K562 (cell line): ENCODE data around the gene CUX1. TPM values are rescaled to one million over a fixed set of nuclear protein-coding genes. Genes with fewer than 3 reads are reported as not detected.

Experiments
- ATAC-seq: fragments of 200-7000 bp; cut with Tn5 transposase; 3 replicates; pipeline ENCODE4 v1.9.1; 2020; ENCODE audit warnings: moderate library complexity
- BruUV-seq: library from RNA; stranded (reverse); fragments of 400-500 nt; replicated peaks from 2 replicates; lab custom pipeline; 2021; lab: Mats Ljungman, UMichigan
- CTCF ChIA-PET: fragments of 300-600 bp; formaldehyde crosslinking; extraction: SDS; loops from one replicate; lab custom pipeline; 2021; ENCODE audit warnings: low intra/inter-chr PET ratio; lab: Yijun Ruan, JAX
- POLR2A ChIA-PET: fragments of 300-600, 350-650 bp; sonication (Branson Sonifier 250); formaldehyde crosslinking; extraction: SDS; loops from one replicate; lab custom pipeline; 2021; ENCODE audit warnings: antibody characterized with exemption, inconsistent platforms; lab: Yijun Ruan, JAX
- DNase-seq, 4 experiments: peaks; one replicate each; pipeline versions ENCODE4 v3.0.0 to v3.0.0-alpha.2; 2011 to 2018; ENCODE audit warnings: low spot score in 3 of 4, mixed read lengths in 3 of 4; ENCODE audit errors: extremely low read depth in 1 of 4
- FAIRE-seq: peaks from 2 replicates; lab custom pipeline; 2011; peaks lifted over from hg19 to GRCh38; lab: Jason Lieb, UNC
- H2AFZ ChIP-seq: 2 replicates; pipeline ENCODE4 v1.6.0; 2011; ENCODE audit warnings: low read depth, low read length, control low read depth, inconsistent platforms
- H3K27ac ChIP-seq: fragments of 200-600 bp; 3 replicates; pipeline ENCODE4 v1.8.0; 2011; ENCODE audit warnings: low read depth, mild to moderate bottlenecking, control low read depth, inconsistent platforms, low read length, moderate library complexity, mixed read lengths; ENCODE audit errors: extremely low read depth
- H3K27me3 ChIP-seq, 2 experiments: fragments of 300-600 bp in 1 of 2; 2 replicates in 1 of 2; 3 replicates in 1 of 2; pipeline versions ENCODE4 v1.6.0 to v1.8.0; 2011; ENCODE audit warnings: inconsistent platforms in 2 of 2, low read length in 2 of 2, mild to moderate bottlenecking in 1 of 2, mixed read lengths in 1 of 2, moderate library complexity in 1 of 2; ENCODE audit not compliant: control insufficient read depth in 2 of 2, insufficient read depth in 2 of 2
- H3K36me3 ChIP-seq: fragments of 300-600 bp; 3 replicates; pipeline ENCODE4 v1.8.0; 2011; ENCODE audit warnings: mild to moderate bottlenecking, low read length, inconsistent platforms; ENCODE audit not compliant: control insufficient read depth, insufficient read depth
- H3K4me1 ChIP-seq, 2 experiments: fragments of 200-600 bp in 1 of 2; replicated peaks in 1 of 2; 2 replicates in 1 of 2; 3 replicates in 1 of 2; pipeline versions ENCODE4 v1.5.1 to v1.8.0; 2011; ENCODE audit warnings: inconsistent platforms in 2 of 2, low read length in 2 of 2, mild to moderate bottlenecking in 1 of 2, mixed read lengths in 1 of 2, moderate library complexity in 1 of 2; ENCODE audit not compliant: control insufficient read depth in 2 of 2, insufficient read depth in 2 of 2
- H3K4me2 ChIP-seq: 2 replicates; pipeline ENCODE4 v1.6.1; 2011; ENCODE audit warnings: low read length, control low read depth, inconsistent platforms, mixed read lengths; ENCODE audit not compliant: insufficient read depth
- H3K4me3 ChIP-seq: fragments of 200-600 bp; sonication (generic), shearing (Covaris generic); 2 replicates; pipeline ENCODE4 v1.5.1; 2016; ENCODE audit warnings: control low read depth, inconsistent platforms
- H3K79me2 ChIP-seq: fragments of 200-600 bp; 3 replicates; pipeline ENCODE4 v1.8.0; 2011; ENCODE audit warnings: low read length, inconsistent platforms; ENCODE audit not compliant: control insufficient read depth, insufficient read depth
- H3K9ac ChIP-seq, 2 experiments: 2 replicates each; pipeline versions ENCODE4 v1.6.0 to v1.6.1; 2011; ENCODE audit warnings: low read depth in 2 of 2, low read length in 2 of 2, control low read depth in 1 of 2, inconsistent platforms in 1 of 2, mild to moderate bottlenecking in 1 of 2, mixed read lengths in 1 of 2; ENCODE audit not compliant: insufficient read depth in 1 of 2
- H3K9me1 ChIP-seq: one replicate; pipeline ENCODE4 v1.6.0; 2011; ENCODE audit warnings: inconsistent platforms, mild to moderate bottlenecking, low read length, moderate library complexity; ENCODE audit not compliant: control insufficient read depth, insufficient read depth
- H3K9me3 ChIP-seq: replicated peaks from 2 replicates; pipeline ENCODE4 v1.5.1; 2011; ENCODE audit warnings: low read depth, low read length, inconsistent platforms; ENCODE audit not compliant: control insufficient read depth, insufficient read depth
- H4K20me1 ChIP-seq: replicated peaks from 2 replicates; pipeline ENCODE4 v1.6.1; 2011; ENCODE audit warnings: low read length, inconsistent platforms, mixed read lengths; ENCODE audit not compliant: control insufficient read depth, insufficient read depth
- GABPB2 ChIP-seq: fragments of 250-450 bp; sonication (Bioruptor Pico); conservative IDR thresholded peaks from 2 replicates; pipeline ENCODE4 v1.5.1; 2021; ENCODE audit warnings: mild to moderate bottlenecking
- NR4A1 ChIP-seq, 2 experiments: fragments of 250-450 bp in 1 of 2; fragments of 450-650 bp in 1 of 2; sonication (Bioruptor Pico) in 1 of 2; IDR thresholded peaks; 2 replicates each; pipeline versions ENCODE4 v1.4.0 to v1.6.1; 2016 to 2020; ENCODE audit warnings: mild to moderate bottlenecking in 2 of 2, missing compliant biosample characterization in 1 of 2, missing genetic modification characterization in 1 of 2, moderate library complexity in 1 of 2
- RHOXF2B ChIP-seq: fragments of 250-450 bp; sonication (Bioruptor Pico); conservative IDR thresholded peaks from 2 replicates; pipeline ENCODE4 v1.5.1; 2021
- SMC3 ChIP-seq: conservative IDR thresholded peaks from 2 replicates; pipeline ENCODE4 v1.6.1; 2011; ENCODE audit warnings: low read depth, low read length, improper control_type of control experiment; ENCODE audit not compliant: insufficient read depth
- SRSF1 ChIP-seq: fragments of 200-400 bp; formaldehyde crosslinking; IDR thresholded peaks from 2 replicates; pipeline ENCODE4 v1.6.1; 2017; ENCODE audit warnings: mild to moderate bottlenecking, low read depth, low read length, moderate library complexity
- WGBS: fragments of 100-300 bp; shearing (Covaris generic); methylation state at CpG from one replicate; pipeline ENCODE4 v1.1.6; 2016; ENCODE audit warnings: low coverage, mixed read lengths; ENCODE audit not compliant: insufficient coverage; ENCODE audit errors: missing lambda C conversion rate; 5-methylcytosine and 5-hydroxymethylcytosine counted together
- in situ Hi-C: fragments of 300-500 bp; cut with MboI; formaldehyde crosslinking; loops from 4 replicates; pipeline ENCODE4 v1.15.0; 2018; ENCODE audit warnings: inconsistent platforms, mixed read lengths
- intact Hi-C: fragments of 100-400 bp; cut with micrococcal nuclease; formaldehyde crosslinking; loops from 2 replicates; pipeline ENCODE4 v1.14.2; 2022
- polyA plus RNA-seq, 8 experiments: library from polyadenylated mRNA; depleted of rRNA in 4 of 8; stranded (reverse) in 5 of 8; unstranded in 3 of 8; fragments of >200 nt; fragmentation: Nextera tagmentation in 2 of 8; fragmentation: Illumina TruSeq in 1 of 8; extraction: Ambion mirVana in 2 of 8; extraction: Trizol in 1 of 8; gene quantifications; 2 replicates each; pipeline versions ENCODE4 v1.2.1 to v1.2.3, GENCODE V29; 2011 to 2014; ENCODE audit warnings: inconsistent platforms in 1 of 8, missing spikeins in 1 of 8
- total RNA-seq, 7 experiments: library from RNA; depleted of rRNA in 6 of 7; stranded (reverse); fragments of >200 nt in 6 of 7; fragmentation: Illumina TruSeq in 2 of 7; extraction: Trizol in 2 of 7; gene quantifications; 2 replicates each; pipeline versions ENCODE4 v1.2.1 to v1.2.3, GENCODE V29; 2011 to 2021; ENCODE audit warnings: low replicate concordance in 1 of 7

The CUX1 gene
- total and polyA plus RNA-seq, 9 of the 15 experiments (the other 6 are each of a cell fraction or from before 2014, with no cell fraction given), result 3.6 to 55.3 (median 25.2) TPM

DNA sequence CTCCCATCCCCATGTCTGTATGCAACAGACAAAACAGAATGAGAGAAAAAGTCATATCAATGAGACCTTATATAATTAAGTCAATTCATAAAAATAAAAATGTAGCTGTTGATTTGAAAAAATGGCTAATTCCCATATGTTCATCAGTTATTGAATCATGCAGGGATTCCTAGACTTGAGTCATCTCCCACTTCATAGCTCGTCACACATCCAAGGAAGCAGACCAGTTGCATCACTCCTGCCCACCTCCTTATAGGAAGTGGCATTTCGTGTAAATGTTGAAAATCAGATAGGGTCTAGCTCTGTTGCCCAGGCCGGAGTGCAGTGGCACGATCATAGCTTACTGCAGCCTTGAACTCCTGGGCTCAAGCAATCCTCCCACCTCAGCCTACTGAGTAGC, 413.2 kb downstream of the CUX1 start (continued):
- TF ChIP-seq SRSF1 (no peak), GABPB2 (CRISPR knock-in tag) (no peak)
- TF ChIP-seq, all 486 proteins: peak for 0

DNA sequence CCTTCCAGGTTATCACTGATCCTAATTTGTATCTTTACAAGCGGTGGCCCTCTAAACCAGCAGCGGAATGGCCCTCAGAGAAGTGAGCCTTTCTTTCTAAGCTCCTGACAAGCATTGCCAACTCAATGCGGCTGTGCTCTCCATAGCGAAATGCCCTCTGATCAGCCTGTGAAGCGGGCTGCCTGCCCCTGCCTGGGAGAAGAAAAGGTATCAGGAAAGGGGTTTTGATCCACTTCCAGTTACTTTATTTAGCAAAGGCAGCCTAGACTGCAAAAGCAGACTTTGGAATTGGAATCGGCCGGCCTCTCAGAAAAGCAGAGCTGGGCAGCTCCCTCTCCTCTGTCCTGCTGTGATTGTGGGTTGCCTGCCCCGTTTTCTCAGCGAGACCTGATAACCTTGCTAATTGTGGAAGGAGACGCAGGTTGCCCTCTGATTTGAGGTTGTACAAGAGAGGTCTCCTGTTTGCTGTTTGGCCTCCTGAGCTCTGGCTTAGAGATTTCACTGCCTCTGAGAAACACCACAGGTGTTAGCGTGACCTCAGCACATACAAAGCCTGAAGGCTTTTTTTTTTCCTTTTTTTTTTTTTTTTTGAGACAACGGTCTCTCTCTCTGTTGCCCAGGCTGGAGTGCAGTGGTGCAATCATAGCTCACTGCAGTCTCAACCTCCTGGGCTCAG, 415.3 kb downstream of the CUX1 start:
- H3K27ac ChIP-seq, result no peak overlapping the region
- no peaks in the 10 kb centered on the region for H3K9me1 ChIP-seq
- no TSS peak for BruUV-seq
- in situ Hi-C loops (loop anchor here (10.0 kb wide), 1 partner anchor 538 kb away; no protein-coding TSS in a partner anchor), intact Hi-C loops (no loop called here)
- FAIRE-seq, result peak; percentile 19
- DNase-seq, result no peak
- H4K20me1 ChIP-seq, result no peaks in the 10 kb centered on the region; the same call in 1 of the 2 replicates
- TF ChIP-seq RHOXF2B (CRISPR knock-in tag) (no peak), SMC3 (no peak), NR4A1 (CRISPR knock-in tag; IDR thresholded peaks at IDR 0.05) (no peak), NR4A1 (tag; IDR thresholded peaks at IDR 0.05) (no peak)
- CTCF ChIA-PET, result no interaction called here
- no peaks in the 10 kb centered on the region for H3K79me2 ChIP-seq
- H3K4me1 ChIP-seq, result peaks cover 0 to 3% of the 10 kb centered on the region in 2 experiments; a peak in 1 of 5 replicates
- H2AFZ ChIP-seq, result no peak overlapping the region
- 0 out of 4 replicates have a peak overlapping the region, but pooled peaks of 1 of the 2 experiments have one; percentile 11 for H3K9ac ChIP-seq
- no peak overlapping the region for H3K4me3 ChIP-seq
- H3K4me2 ChIP-seq, result no peak overlapping the region
- POLR2A ChIA-PET, result interaction anchor here (0.6 to 1.0 kb wide), 3 partner anchors 174 to 428 kb away, joined by 3 read pairs; no protein-coding TSS in a partner anchor
- peaks cover 59% of the 10 kb centered on the region; the same call in 2 of the 3 replicates for H3K36me3 ChIP-seq
- ATAC-seq, result no peak
- H3K27me3 ChIP-seq, result no peaks in the 10 kb centered on the region
- WGBS, result 78% methylated on average over 11 of the region's 12 CpGs
- H3K9me3 ChIP-seq, result no peaks in the 10 kb centered on the region
